HG03139 (cell line): Measurements from ENCODE around the gene PCYOX1L.

Source experiments
- ATAC-seq: cut with Tn5 transposase; IDR thresholded peaks from one replicate; pipeline ENCODE4 v1.9.1; 2021; ENCODE audit not compliant: unreplicated experiment

The PCYOX1L gene

GRCh38 chr5:149406203-149406978 is 48.5 kb downstream of the PCYOX1L start:
- no peak for ATAC-seq

GRCh38 chr5:149406979-149407306 is 49.1 kb downstream of the PCYOX1L start:
- no peak for ATAC-seq

DNA sequence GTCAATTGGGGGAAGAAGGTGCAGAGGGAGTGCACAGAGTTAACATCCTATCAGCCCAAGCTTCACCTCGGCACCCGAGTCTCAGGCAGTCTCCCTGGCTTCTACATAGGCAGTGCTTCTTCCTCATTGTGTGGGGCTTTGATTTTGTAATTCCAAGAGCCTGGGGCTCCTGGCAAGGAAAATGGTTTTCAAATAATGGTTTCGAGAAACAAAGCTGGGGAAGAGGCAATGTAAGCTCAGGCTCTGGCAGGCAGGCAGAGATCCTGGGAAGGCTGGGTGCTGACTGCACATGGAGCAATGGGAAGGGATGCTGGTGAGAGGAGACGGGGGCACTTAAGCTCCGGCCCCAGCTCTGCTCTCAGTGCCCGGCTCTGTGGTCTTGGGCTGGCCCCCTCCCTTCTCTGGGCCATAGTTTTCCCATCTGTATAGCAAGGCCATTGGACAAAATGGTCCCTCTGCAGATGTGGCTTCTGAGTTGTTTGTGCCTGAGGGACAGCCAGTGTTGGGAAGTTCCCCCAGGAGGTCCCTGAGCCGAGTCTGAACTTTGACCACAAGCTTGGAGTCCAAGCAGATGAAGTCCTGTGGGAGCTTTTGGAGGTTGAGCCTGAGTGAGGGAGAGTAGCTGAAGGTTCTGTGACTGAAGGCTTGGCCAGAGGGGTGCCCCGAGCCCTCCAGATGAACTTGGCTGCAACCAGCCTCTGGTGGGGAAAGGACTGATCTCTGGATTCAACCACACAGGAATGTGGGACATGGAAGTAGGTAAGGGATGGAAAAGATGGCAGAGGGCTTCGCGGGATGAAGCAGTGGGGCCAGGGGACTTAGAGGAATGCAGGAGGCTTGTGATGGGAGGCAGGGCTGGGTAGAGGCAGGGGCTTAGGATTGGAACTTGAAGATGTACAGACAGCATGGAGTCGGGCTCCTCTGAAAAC is 49.7 kb downstream of the PCYOX1L start:
- ATAC-seq: no peak

GRCh38 chr5:149408252-149409099 is 50.6 kb downstream of the PCYOX1L start:
- no peak for ATAC-seq

DNA sequence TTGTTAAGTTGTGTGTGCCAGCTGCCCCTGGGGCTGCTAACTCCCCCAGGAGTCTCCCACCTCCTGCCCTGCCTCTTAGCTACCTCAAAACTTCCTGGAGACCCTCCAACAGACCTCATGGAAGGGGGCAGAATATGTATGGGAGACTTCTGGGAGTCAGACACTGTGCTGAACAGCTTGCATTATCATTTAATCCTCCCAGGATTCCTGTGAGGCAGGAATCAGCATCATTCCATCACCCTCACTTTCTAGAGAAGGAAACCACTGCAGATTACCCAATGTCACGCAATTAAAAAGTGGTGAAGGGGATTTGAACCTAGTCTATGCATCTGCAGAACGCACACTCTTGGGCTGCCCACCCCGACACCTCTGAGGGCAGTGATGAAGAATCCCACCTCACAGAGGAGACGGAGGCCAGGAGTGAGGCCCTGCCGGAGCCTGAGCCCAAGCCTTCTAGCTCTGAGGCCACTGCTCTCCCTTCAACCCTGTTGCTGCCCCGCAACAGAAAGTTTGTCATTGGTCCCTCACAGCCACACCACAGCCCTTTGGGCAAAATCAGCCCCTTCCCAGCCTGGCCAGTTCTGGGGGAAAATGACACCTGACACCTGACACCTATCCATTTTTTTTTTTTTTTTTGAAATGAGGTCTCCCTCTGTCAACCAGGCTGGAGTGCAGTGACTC is 51.6 kb downstream of the PCYOX1L start:
- ATAC-seq: no peak

DNA sequence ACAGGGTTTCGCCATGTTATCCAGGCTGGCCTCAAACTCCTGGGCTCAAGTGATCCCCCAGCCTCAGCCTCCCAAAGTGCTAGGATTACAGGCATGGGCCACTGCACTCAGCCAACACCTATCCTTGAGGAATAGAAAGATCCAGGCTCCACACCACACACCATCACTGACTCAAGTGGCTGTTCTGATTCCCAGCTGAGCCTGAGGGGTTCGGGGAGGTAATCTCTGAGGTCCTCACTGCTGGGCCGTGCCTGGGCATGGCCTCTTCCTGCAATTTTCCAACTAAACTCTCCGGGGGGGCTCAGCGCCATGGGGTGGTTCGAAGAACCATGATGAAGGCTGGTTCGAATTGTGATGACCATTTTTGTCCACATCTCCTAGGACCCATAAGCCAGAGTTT is 52.2 kb downstream of the PCYOX1L start:
- no peak for ATAC-seq

GRCh38 chr5:149410721-149411432 is 53.0 kb downstream of the PCYOX1L start:
- ATAC-seq: no peak

DNA sequence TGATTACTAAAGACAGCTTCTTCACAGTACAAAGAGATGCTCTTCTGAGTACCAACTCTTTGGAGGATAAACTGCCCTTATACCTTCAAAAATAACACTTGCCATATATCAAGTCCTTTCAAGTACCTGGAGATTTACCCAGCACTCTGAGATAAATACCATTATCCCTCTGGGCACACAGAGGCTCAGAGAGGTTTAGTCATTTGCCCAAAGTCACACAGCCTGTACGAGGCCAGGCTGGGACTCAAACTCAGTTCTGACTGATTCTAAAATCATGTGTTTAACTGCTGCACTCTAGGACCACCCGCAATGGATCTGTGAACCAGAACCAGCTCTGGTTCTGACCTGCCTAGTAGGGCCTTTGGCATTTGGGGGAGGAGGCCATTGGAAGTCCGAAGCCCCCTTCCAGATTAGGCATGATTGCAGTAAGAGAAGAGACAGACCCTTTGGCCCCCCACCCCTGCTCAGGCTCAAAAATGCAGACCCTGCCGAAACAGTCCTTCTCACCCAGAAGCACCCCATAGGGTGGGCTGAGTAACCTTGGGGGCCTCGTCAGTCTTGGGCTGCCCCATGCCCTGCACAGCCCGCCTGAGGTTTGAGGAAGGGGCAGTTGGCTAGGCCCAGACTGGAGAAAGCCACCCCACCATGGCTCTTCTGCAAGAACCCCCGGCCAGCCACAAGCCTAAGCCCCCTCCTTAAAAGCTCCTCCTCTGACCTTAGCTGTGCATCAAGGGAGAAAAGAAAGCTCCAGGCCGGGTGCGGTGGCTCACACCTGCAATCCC is 54.1 kb downstream of the PCYOX1L start:
- ATAC-seq: no peak

DNA sequence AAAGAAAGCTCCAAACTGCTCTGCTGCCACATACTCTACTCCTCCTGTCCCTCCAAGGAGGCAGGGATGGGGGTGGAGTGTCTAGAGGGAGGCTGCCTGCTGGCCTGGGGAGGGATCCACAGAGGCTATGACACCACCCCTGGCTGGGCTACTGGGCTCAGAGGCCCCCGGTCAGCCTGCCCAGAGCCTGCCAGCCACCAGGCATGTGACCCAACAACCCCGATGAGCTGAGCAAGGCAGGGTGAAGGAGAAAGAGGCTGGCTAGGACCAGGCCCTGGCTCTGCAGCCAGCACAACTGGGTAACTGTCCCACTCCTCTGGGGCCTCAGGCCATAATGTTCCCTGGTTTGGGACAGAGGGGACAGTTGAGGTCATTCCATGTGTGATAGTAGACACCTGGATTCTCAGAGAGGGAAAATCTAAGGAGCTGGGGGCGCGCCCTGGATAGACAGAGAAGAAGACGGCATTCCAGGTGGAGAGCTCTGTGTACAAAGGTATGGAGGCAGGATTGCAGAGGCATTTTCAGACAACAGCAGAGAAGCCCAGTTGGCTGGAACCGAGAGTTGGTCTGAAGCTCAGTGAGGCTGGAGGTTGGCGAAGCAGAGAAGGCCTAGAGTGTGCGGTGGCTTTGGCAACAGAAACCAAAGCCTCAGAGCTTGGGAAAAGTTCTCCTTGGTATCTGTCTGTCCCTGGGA is 55.1 kb downstream of the PCYOX1L start:
- no peak for ATAC-seq

DNA sequence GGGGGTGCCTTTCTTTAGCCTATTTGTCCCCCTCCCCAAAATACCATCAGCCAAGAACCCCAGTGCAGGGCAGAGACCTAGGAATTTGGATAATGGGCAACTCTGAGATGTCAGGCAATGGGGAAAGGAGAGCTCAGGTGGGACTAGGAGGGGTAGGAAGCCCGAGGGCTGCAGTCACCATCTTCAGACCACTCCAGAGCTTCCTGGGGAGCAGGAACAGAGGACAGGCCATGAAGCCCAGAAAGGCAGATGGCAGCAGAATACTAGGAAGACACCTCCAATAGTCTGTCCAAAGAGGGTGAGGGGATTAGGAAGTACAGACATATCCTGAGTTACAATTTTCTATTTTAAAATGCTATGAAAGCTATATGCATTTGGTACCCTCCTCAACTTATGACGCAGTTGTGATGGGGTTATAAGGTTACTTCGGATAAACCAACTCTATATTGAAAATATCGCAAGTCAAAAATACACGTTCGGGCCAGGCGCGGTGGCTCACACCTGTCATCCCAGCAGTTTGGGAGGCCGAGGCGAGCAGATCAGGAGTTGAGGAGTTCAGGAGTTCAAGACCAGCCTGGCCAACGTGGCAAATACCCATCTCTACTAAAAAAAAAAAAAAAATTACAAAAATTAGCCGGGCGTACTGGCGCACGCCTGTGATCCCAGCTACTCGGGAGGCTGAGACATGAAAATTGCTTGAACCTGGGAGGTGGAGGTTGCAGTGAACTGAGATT is 55.8 kb downstream of the PCYOX1L start:
- no peak for ATAC-seq

DNA sequence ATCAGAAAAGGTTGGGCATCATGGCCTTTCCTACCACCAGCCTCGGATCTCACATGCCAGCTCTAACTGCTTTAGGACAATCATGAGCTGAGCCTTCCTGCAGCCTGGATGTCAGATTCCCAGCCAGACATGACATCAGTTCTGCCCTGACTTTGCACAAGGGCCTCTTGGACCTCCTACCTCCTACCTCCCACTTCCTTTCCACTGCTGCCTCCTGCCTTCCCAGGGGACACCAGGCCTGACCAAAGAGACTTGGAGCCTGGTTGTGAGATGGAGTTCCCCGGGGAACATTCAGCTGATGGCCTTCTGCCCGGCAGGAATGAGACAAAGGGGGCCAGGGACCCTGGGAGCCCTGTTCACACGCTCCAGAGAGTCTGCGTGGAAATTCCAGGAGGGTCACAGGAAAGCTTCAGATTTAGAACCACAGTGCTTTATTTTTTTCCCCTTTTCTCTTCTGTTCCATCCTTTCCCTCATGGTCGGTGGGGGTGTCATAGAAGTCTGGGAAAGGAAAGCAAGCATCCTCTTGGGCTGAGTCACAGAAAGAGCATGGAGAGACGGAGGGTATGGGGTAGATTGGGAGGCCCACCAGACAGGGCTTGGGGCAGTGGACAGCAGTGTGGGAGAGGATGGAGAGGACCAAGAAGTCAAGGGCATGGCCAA is 56.7 kb downstream of the PCYOX1L start:
- ATAC-seq: no peak

GRCh38 chr5:149415066-149415967 is 57.5 kb downstream of the PCYOX1L start:
- no peak for ATAC-seq

GRCh38 chr5:149416987-149417710 is 59.3 kb downstream of the PCYOX1L start:
- no peak for ATAC-seq

GRCh38 chr5:149417711-149418368 is 60.0 kb downstream of the PCYOX1L start:
- no peak for ATAC-seq

GRCh38 chr5:149418910-149419531 is 61.2 kb downstream of the PCYOX1L start:
- no peak for ATAC-seq
